ENCODE measurements around the gene SAG.

The SAG gene

GRCh38 chr2:233307565-233307964 is at the start of gene SAG:
Gene SAG (plus strand): TSS chr2:233307816. CDS start chr2:233309190, 1,374 bp downstream.
- no peak for DNase-seq

GRCh38 chr2:233258211-233258610 is 49.4 kb upstream of the SAG start:
- DNase-seq = no peak

- DNase-seq = no peak
Observed at GRCh38 chr2:233259730-233260129, 47.9 kb upstream of the SAG start.

GRCh38 chr2:233260661-233261060 is 47.0 kb upstream of the SAG start:
- DNase-seq = no peak

- DNase-seq = no peak
Observed at GRCh38 chr2:233261819-233262555, 45.6 kb upstream of the SAG start.

GRCh38 chr2:233262562-233262961 is 45.1 kb upstream of the SAG start:
- DNase-seq = no peak

- DNase-seq = no peak
Observed at GRCh38 chr2:233263045-233263570, 44.5 kb upstream of the SAG start.

GRCh38 chr2:233264667-233265066 is 42.9 kb upstream of the SAG start:
- no peak for DNase-seq

GRCh38 chr2:233265899-233266431 is 41.7 kb upstream of the SAG start:
- DNase-seq = no peak

GRCh38 chr2:233266481-233266880 is 41.1 kb upstream of the SAG start:
- no peak for DNase-seq

GRCh38 chr2:233267516-233268245 is 39.9 kb upstream of the SAG start:
- no peak for DNase-seq

GRCh38 chr2:233270366-233270765 is 37.2 kb upstream of the SAG start:
- no peak for DNase-seq

- DNase-seq = no peak
Observed at GRCh38 chr2:233270951-233271350, 36.7 kb upstream of the SAG start.

GRCh38 chr2:233271693-233272092 is 35.9 kb upstream of the SAG start:
- no peak for DNase-seq

- DNase-seq = no peak
Observed at GRCh38 chr2:233273120-233273519, 34.5 kb upstream of the SAG start.

- no peak for DNase-seq
Observed at GRCh38 chr2:233275223-233275622, 32.4 kb upstream of the SAG start.

- no peak for DNase-seq
Observed at GRCh38 chr2:233278921-233279320, 28.7 kb upstream of the SAG start.

- DNase-seq = no peak
Observed at GRCh38 chr2:233280114-233280693, 27.4 kb upstream of the SAG start.

- no peak for DNase-seq
Observed at GRCh38 chr2:233281553-233281952, 26.1 kb upstream of the SAG start.

- no peak for DNase-seq
Observed at GRCh38 chr2:233281992-233282603, 25.5 kb upstream of the SAG start.

GRCh38 chr2:233285921-233286320 is 21.7 kb upstream of the SAG start:
- no peak for DNase-seq

GRCh38 chr2:233287871-233288270 is 19.7 kb upstream of the SAG start:
- DNase-seq = no peak

GRCh38 chr2:233288663-233289062 is 19.0 kb upstream of the SAG start:
- DNase-seq = no peak
